SJCRH30 (cell line): ENCODE data around the gene LHX1. TPM values are rescaled to one million over a fixed set of nuclear protein-coding genes. Genes with fewer than 3 reads are reported as not detected.

Source experiments
- DNase-seq, 2 experiments: peaks; one replicate each; pipeline ENCODE4 v3.0.0-alpha.2; 2015 to 2020
- H3K27ac ChIP-seq: fragments of 250-450 bp; sonication (Bioruptor Pico); 2 replicates; pipeline ENCODE4 v1.5.1; 2020; ENCODE audit warnings: mild to moderate bottlenecking, moderate library complexity
- H3K27me3 ChIP-seq: fragments of 250-450 bp; sonication (Bioruptor Pico); 2 replicates; pipeline ENCODE4 v1.5.1; 2020; ENCODE audit warnings: mild to moderate bottlenecking, moderate library complexity
- H3K36me3 ChIP-seq: fragments of 250-450 bp; sonication (Bioruptor Pico); 2 replicates; pipeline ENCODE4 v1.5.1; 2020; ENCODE audit warnings: mild to moderate bottlenecking, moderate library complexity
- H3K4me1 ChIP-seq: fragments of 250-450 bp; sonication (Bioruptor Pico); 2 replicates; pipeline ENCODE4 v1.5.1; 2020; ENCODE audit warnings: mild to moderate bottlenecking, moderate library complexity
- H3K4me3 ChIP-seq: fragments of 250-450 bp; sonication (Bioruptor Pico); 2 replicates; pipeline ENCODE4 v1.5.1; 2020; ENCODE audit warnings: mild to moderate bottlenecking, moderate library complexity
- H3K9me3 ChIP-seq: fragments of 250-450 bp; sonication (Bioruptor Pico); replicated peaks from 2 replicates; pipeline ENCODE4 v1.5.1; 2020; ENCODE audit warnings: mild to moderate bottlenecking, moderate library complexity
- total RNA-seq: library from RNA; depleted of rRNA; stranded (reverse); fragments of >200 nt; shearing (Covaris generic); gene quantifications from 2 replicates; pipeline ENCODE4 v1.2.3, GENCODE V29; 2014

LHX1 gene
- total RNA-seq, 1 experiment from 2014 or later, result 0.59 TPM

- Histone ChIP-seq H3K27me3 (no peaks in the 10 kb centered on the region), H3K27ac (no peak overlapping the region), H3K4me1 (peaks cover 3% of the 10 kb centered on the region; the same call in 1 of the 2 replicates), H3K36me3 (no peaks in the 10 kb centered on the region), H3K4me3 (no peak overlapping the region), H3K9me3 (no peaks in the 10 kb centered on the region)
- DNase-seq, result no peak
Observed at GRCh38 chr17:36913132-36913531, 24.1 kb upstream of the LHX1 start.

GRCh38 chr17:36918211-36918691 lies 19.0 kb upstream of the LHX1 start:
- Histone ChIP-seq H3K27ac (no peak overlapping the region), H3K9me3 (no peaks in the 10 kb centered on the region), H3K27me3 (peaks cover 7% of the 10 kb centered on the region; the same call in 1 of the 2 replicates), H3K4me3 (no peak overlapping the region), H3K4me1 (peaks cover 8% of the 10 kb centered on the region), H3K36me3 (no peaks in the 10 kb centered on the region)
- peak in 1 of 2 experiments; percentile 25 for DNase-seq

- no peaks in the 10 kb centered on the region for H3K9me3 ChIP-seq
- no peaks in the 10 kb centered on the region for H3K36me3 ChIP-seq
- no peak for DNase-seq
- peaks cover 8% of the 10 kb centered on the region for H3K4me1 ChIP-seq
- peaks cover 7% of the 10 kb centered on the region; the same call in 1 of the 2 replicates for H3K27me3 ChIP-seq
- H3K4me3 ChIP-seq, result no peak overlapping the region
- no peak overlapping the region for H3K27ac ChIP-seq
Observed at GRCh38 chr17:36919407-36919968, 17.8 kb upstream of the LHX1 start.

GRCh38 chr17:36920032-36921005 lies 17.0 kb upstream of the LHX1 start:
- Histone ChIP-seq H3K36me3 (no peaks in the 10 kb centered on the region), H3K4me3 (no peak overlapping the region), H3K27me3 (peaks cover 7% of the 10 kb centered on the region; the same call in 1 of the 2 replicates), H3K9me3 (no peaks in the 10 kb centered on the region), H3K27ac (no peak overlapping the region), H3K4me1 (peaks cover 8% of the 10 kb centered on the region)
- peak; percentile 32 to 39 for DNase-seq

GRCh38 chr17:36921095-36921851 lies 16.0 kb upstream of the LHX1 start:
- peak in 1 of 2 experiments; percentile 40 for DNase-seq
- Histone ChIP-seq H3K27me3 (peaks cover 7% of the 10 kb centered on the region; the same call in 1 of the 2 replicates), H3K4me3 (no peak overlapping the region), H3K4me1 (peaks cover 8% of the 10 kb centered on the region), H3K36me3 (no peaks in the 10 kb centered on the region), H3K9me3 (no peaks in the 10 kb centered on the region), H3K27ac (no peak overlapping the region)

- Histone ChIP-seq H3K9me3 (no peaks in the 10 kb centered on the region), H3K27me3 (peaks cover 7% of the 10 kb centered on the region; the same call in 1 of the 2 replicates), H3K4me3 (no peak overlapping the region), H3K36me3 (no peaks in the 10 kb centered on the region), H3K4me1 (peaks cover 8% of the 10 kb centered on the region), H3K27ac (no peak overlapping the region)
- DNase-seq, result no peak
Observed at GRCh38 chr17:36922175-36922574, 15.1 kb upstream of the LHX1 start.

GRCh38 chr17:36923814-36924221 lies 13.5 kb upstream of the LHX1 start:
- Histone ChIP-seq H3K27ac (no peak overlapping the region), H3K9me3 (no peaks in the 10 kb centered on the region), H3K36me3 (no peaks in the 10 kb centered on the region), H3K4me3 (no peak overlapping the region), H3K4me1 (peaks cover 8% of the 10 kb centered on the region), H3K27me3 (peaks cover 15% of the 10 kb centered on the region; the same call in 1 of the 2 replicates)
- DNase-seq, result no peak

GRCh38 chr17:36926226-36926625 lies 11.0 kb upstream of the LHX1 start:
- no peak overlapping the region for H3K4me3 ChIP-seq
- H3K4me1 ChIP-seq, result peaks cover 3% of the 10 kb centered on the region
- H3K27me3 ChIP-seq, result peaks cover 14% of the 10 kb centered on the region
- no peaks in the 10 kb centered on the region for H3K9me3 ChIP-seq
- no peak overlapping the region for H3K27ac ChIP-seq
- no peaks in the 10 kb centered on the region for H3K36me3 ChIP-seq
- DNase-seq, result no peak

GRCh38 chr17:36926701-36927100 lies 10.6 kb upstream of the LHX1 start:
- Histone ChIP-seq H3K27me3 (peaks cover 18% of the 10 kb centered on the region), H3K4me3 (no peak overlapping the region), H3K4me1 (peaks cover 1% of the 10 kb centered on the region; the same call in 1 of the 2 replicates), H3K27ac (no peak overlapping the region), H3K36me3 (no peaks in the 10 kb centered on the region), H3K9me3 (no peaks in the 10 kb centered on the region)
- DNase-seq, result no peak

- H3K4me3 ChIP-seq, result no peak overlapping the region
- H3K27ac ChIP-seq, result no peak overlapping the region
- H3K4me1 ChIP-seq, result 0 out of 2 replicates have a peak, but pooled peaks cover 5% of the 10 kb centered on the region
- no peak for DNase-seq
- no peaks in the 10 kb centered on the region for H3K9me3 ChIP-seq
- H3K27me3 ChIP-seq, result peaks cover 23% of the 10 kb centered on the region
- no peaks in the 10 kb centered on the region for H3K36me3 ChIP-seq
Observed at GRCh38 chr17:36928471-36929345, 8.6 kb upstream of the LHX1 start.

- Histone ChIP-seq H3K9me3 (no peaks in the 10 kb centered on the region), H3K36me3 (no peaks in the 10 kb centered on the region), H3K27me3 (peaks cover 23% of the 10 kb centered on the region), H3K4me3 (no peak overlapping the region), H3K4me1 (0 out of 2 replicates have a peak, but pooled peaks cover 5% of the 10 kb centered on the region), H3K27ac (no peak overlapping the region)
- no peak for DNase-seq
Observed at GRCh38 chr17:36929851-36930582, 7.3 kb upstream of the LHX1 start.

GRCh38 chr17:36930583-36930900 lies 6.7 kb upstream of the LHX1 start:
- Histone ChIP-seq H3K4me3 (no peak overlapping the region), H3K4me1 (0 out of 2 replicates have a peak, but pooled peaks cover 5% of the 10 kb centered on the region), H3K9me3 (no peaks in the 10 kb centered on the region), H3K27ac (no peak overlapping the region), H3K27me3 (peaks cover 23% of the 10 kb centered on the region), H3K36me3 (no peaks in the 10 kb centered on the region)
- DNase-seq, result no peak

GRCh38 chr17:36931096-36931696 lies 6.1 kb upstream of the LHX1 start:
- Histone ChIP-seq H3K4me3 (no peak overlapping the region), H3K9me3 (no peaks in the 10 kb centered on the region), H3K4me1 (0 out of 2 replicates have a peak, but pooled peaks cover 5% of the 10 kb centered on the region), H3K36me3 (no peaks in the 10 kb centered on the region), H3K27ac (no peak overlapping the region), H3K27me3 (peaks cover 23% of the 10 kb centered on the region)
- DNase-seq, result no peak
